Kidney glomerular epithelial cell (primary cell): ENCODE results near the gene SLC27A2.

ENCODE experiments used
- DNase-seq: peaks from one replicate; lab custom pipeline; 2025; lab: John Stamatoyannopoulos, UW

The SLC27A2 gene

DNA sequence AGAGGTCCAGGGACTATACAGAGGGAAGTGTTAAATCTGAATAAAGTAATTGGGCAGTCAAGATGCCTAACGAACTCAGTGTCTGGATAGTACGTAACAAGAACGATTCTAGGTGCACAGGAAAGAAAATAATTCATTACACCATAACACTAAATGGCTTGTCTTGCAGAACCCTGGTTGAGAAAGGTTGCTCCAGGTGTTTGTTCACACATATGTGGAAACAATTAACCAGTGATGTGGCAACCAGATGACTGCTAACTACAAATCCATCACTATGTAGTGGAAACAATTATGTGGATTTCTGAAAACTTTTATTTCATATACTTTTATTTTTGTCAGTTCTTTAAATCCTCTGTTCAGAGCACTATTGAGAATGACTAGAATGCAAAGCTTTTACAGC lies 93.9 kb downstream of the SLC27A2 start:
- no peak for DNase-seq

DNA sequence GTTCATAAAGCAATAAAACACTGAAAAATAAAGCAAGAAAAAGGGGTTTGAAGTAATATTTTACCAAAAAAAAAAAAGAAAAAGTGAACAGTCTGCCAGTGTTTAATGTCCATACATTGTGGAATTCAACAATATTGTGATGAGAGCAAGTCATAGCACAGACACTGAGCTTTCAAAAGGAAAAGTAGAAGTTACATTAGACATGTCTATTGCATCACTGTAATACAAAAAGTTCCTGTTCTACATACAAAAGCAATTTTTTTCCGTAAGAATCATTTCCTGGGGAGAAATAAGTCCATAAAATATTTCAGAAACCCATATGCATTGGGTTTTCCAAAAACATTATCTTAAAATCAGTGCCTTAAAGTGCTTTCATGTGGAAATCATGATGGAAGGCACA lies 95.4 kb downstream of the SLC27A2 start:
- DNase-seq = no peak

DNA sequence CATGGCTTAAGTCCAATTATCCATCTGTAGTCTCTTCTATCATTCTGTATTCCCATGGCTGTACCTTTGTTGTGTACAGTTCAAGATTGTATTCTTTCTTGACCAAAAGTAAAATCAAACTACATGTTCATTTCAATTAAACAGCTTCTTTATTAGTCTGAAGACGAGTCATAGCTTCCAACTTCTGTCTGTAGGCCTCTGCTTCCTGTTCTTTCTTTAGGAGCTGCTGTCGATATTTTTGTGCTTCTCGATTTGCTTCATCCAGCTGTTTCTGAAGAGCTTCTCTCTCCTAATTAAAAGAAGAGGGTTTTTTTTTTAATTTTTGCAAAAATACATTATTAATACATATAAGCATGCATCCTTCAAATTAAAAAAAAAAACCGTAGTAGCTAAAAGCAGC lies 96.5 kb downstream of the SLC27A2 start:
- no peak for DNase-seq

DNA sequence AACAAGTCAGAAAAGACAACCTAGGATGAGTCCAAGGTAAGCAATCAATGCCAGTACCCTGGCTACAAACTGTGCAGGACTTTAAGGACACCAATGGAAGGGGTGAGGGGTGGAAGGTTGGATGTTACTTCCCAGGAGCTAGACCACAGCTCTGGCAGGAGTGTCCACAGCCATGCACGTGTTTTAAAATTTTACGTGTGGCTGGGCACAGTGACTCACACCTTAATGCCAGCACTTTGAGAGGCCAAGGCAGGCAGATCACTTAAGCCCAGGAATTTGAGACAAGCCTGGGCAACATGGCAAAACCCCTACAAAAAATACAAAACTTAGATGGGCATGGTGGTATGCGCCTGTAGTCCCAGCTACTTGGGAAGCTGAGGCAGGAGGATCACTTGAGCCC lies 98.3 kb downstream of the SLC27A2 start:
- no peak for DNase-seq

DNA sequence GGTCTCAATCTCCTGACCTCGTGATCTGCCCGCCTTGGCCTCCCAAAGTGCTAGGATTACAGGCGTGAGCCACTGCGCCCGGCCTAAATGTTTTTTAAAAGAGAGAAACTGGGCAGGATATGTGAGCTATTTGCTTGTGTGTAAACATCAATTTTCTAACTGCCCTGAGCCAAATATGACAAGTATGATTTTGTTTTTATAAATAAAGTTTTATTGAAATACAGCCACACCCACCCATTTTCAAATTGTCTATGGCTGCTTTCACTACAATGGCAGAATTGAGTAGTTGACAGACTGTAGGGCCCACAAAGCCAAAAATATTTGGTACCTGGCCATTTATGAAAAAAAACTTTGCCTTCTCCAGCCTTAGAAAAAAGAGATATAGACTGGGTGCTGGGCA lies 99.4 kb downstream of the SLC27A2 start:
- DNase-seq = no peak
